Activated CD4-positive, alpha-beta T cell treated with anti-CD3 and anti-CD28 coated beads for 1 hour (primary cell): Measurements from ENCODE around the gene HDDC2.
A peak's percentile ranks its signal among the peaks of the same experiment; 100 is the strongest.

Experiments used
- DNase-seq: peaks from one replicate; pipeline ENCODE4 v3.0.0-alpha.2; 2020

Gene HDDC2, protein sequence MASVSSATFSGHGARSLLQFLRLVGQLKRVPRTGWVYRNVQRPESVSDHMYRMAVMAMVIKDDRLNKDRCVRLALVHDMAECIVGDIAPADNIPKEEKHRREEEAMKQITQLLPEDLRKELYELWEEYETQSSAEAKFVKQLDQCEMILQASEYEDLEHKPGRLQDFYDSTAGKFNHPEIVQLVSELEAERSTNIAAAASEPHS

DNA sequence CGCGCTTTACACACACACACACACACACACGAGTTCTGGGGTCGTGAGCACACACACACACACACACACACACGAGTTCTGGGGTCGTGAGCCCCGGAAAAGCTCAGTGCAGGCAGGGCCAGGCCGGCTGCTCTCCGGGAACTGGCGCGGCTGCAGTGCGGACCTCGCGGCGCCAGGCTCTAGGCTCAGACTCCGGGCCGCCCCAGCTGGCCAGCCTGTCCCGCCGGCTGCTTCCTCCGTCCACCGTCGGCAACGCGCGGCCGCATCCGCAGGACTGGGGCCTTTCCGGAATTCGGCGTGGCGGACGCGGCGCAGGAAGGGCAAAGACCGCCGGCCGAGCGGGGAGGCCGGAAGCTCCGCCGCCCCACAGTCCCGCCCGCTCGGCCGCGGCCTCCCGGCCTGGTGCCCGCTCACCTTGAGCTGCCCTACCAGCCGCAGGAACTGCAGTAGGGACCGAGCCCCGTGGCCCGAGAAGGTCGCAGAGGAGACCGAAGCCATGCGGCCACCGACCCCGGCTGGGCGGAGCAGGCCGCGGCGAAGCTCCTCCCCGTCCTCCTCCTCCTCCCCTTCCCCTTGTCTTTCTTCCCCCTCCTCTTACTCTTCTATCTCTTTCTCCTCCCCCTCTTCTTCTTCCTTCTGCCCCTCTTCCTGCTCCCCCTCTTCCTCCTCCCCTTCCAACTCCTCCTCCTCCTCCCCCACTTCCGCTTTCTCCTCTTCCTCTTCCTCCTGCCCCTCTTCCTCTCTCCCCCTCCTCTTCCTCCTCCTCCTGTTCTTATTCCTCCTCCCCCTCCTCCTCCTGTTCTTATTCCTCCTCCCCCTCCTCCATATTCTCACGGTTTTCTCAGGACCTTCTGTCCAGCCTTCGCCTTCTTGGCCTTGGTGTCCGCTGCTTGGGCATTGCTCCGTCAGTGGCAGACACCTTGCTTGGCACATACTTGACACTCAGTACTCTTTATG is at the start of gene HDDC2:
Gene HDDC2, minus strand, starts transcription at position 533 of the 957 bp plus-strand sequence. Its CDS starts 35 bp downstream, at position 498.
- DNase-seq, result peak; percentile 20

DNA sequence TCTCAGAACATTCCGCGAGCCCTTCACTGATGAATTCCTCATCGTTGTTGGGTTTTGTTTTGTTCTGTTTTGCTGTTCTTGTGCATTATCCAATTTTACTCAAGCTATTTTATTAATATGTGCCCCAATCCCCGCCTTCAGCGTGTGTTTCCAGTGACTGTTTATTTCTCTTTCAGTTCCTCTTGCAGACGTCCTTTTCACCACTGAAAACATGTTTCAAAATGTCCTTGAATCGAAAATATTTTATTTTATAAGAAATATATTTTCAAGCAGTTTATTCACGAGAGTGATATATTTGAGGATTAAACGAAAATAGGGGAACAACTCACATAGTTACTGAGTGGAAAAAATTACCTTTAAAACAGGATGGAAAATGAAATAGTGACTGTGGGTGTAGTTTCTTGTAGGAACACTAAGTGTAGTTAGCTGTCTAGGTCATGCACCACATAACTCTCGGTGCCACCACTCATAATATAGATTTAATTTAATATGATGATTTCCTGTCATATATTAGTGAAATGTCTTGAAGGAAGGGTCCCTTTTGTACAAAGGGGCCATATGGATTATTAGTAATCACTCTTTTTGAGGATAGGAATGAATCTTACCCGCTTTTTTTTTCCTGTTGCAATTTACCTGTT is 45.3 kb upstream of the HDDC2 start:
- no peak for DNase-seq

- DNase-seq, result no peak
These were observed 44.6 kb upstream of the HDDC2 start for GRCh38 chr6:125346201-125346925.

GRCh38 chr6:125341460-125341859 is 39.7 kb upstream of the HDDC2 start:
- DNase-seq, result no peak

- DNase-seq, result no peak
These were observed 39.2 kb upstream of the HDDC2 start for GRCh38 chr6:125340991-125341390.

- no peak for DNase-seq
These were observed 38.5 kb upstream of the HDDC2 start for GRCh38 chr6:125340175-125340835.

- no peak for DNase-seq
These were observed 37.9 kb upstream of the HDDC2 start for GRCh38 chr6:125339653-125340052.

GRCh38 chr6:125338381-125338780 is 36.6 kb upstream of the HDDC2 start:
- DNase-seq, result no peak

- no peak for DNase-seq
These were observed 35.9 kb upstream of the HDDC2 start for GRCh38 chr6:125337706-125338105.

- no peak for DNase-seq
These were observed 30.9 kb upstream of the HDDC2 start for GRCh38 chr6:125332664-125333063.

GRCh38 chr6:125325586-125325985 is 23.8 kb upstream of the HDDC2 start:
- no peak for DNase-seq

GRCh38 chr6:125323376-125323775 is 21.6 kb upstream of the HDDC2 start:
- DNase-seq, result no peak

- DNase-seq, result no peak
These were observed 14.9 kb upstream of the HDDC2 start for GRCh38 chr6:125316621-125317020.

DNA sequence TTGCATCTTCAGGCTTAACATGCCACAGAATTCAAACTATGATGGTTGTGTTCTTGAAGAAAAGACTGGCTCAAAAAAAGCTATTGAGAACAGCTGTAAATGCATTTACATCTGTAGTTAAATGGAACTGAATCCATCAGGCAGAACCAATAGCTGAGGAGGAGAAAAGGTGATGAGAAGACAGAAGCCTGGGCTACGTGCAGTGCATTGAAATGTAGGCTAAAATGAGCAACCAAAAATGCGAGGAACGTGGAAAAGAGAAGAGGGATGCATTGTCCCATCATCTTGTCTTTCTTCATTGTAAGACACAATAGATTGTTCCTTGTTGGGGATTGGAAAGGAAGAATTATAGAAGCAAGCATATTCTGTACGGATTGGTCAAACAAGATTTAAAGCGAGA is 13.8 kb upstream of the HDDC2 start:
- no peak for DNase-seq

- no peak for DNase-seq
These were observed 12.3 kb upstream of the HDDC2 start for GRCh38 chr6:125314009-125314581.

DNA sequence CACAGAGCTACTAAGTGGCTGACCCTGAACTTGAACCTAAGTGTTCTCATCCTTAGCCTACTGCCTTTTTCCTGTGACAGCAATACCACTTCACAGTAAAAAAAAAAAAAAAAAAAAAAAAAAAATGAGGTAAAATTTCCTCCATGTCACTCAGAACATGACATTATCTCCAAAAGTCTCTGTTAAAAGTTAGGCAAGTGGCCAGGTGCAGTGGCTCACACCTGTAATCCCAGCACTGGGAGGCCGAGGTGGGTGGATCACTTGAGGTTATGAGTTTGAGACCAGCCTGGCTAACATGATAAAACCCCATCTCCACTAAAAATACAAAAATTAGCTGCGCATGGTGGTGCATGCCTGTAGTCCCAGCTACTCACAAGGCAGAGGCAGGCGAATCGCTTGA is 11.2 kb upstream of the HDDC2 start:
- DNase-seq, result no peak

DNA sequence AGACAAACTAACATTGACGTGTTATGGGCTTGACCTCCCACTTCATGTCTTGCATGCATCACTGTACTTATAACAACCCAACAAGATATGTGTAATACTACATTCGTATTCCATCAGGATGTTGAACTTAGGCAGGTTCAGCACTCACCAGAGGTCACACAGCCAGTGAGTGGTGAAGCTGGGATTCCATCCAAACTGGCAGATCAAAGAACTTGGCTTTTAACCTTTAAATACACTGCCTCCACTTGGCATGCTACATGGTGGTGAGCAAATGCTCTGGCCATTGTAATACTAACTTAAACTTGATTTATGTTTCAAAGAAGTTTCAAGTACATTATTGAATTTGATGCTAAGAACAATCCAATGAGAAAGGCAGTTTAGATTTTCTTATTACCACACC is 10.7 kb upstream of the HDDC2 start:
- DNase-seq, result no peak

- no peak for DNase-seq
These were observed 9.4 kb upstream of the HDDC2 start for GRCh38 chr6:125310994-125311649.

GRCh38 chr6:125307964-125308615 is 6.3 kb upstream of the HDDC2 start:
- DNase-seq, result no peak

DNA sequence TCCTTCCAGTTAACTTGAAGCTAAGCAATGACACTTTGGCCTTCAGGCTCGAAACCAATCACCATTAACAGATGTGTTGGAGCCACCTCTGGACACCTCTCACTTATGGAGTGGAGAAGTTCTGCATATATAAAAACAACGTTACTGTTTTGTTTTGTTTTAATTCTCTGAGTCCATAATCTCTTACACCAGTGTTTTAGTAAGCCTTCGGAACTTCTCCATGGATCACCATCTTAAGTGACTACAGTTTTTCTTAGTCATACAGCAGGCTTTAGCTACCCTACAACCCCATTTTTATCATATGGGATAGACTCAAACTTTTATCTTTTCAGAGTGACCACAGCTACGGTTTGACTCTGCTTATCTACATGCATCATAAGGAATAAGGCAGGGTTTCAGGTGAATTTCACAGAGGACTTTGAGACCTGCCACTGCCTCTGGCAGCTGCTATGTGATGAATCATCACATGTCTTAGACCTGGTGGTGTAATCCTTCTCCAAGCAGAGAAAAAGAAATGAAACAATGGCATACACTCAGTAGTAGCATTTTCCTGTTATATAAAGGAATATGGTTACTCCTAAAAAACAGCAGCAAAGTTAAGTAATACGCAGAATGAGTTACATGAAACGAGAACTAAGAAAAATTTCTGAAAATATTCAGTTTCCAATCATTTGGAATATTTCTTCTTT is 5.5 kb upstream of the HDDC2 start:
- no peak for DNase-seq
